ENCODE measurements around the gene GNG12.

- TF ChIP-seq, protein P1, sequence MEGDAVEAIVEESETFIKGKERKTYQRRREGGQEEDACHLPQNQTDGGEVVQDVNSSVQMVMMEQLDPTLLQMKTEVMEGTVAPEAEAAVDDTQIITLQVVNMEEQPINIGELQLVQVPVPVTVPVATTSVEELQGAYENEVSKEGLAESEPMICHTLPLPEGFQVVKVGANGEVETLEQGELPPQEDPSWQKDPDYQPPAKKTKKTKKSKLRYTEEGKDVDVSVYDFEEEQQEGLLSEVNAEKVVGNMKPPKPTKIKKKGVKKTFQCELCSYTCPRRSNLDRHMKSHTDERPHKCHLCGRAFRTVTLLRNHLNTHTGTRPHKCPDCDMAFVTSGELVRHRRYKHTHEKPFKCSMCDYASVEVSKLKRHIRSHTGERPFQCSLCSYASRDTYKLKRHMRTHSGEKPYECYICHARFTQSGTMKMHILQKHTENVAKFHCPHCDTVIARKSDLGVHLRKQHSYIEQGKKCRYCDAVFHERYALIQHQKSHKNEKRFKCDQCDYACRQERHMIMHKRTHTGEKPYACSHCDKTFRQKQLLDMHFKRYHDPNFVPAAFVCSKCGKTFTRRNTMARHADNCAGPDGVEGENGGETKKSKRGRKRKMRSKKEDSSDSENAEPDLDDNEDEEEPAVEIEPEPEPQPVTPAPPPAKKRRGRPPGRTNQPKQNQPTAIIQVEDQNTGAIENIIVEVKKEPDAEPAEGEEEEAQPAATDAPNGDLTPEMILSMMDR (IDR thresholded peaks at IDR 0.05) = no peak
- TF ChIP-seq POLR2AphosphoS5 (IDR thresholded peaks at IDR 0.05) = no peak
- TF ChIP-seq POLR2A (IDR thresholded peaks at IDR 0.05) = no peak
Observed at GRCh38 chr1:67738401-67738800, 94.9 kb downstream of the GNG12 start.

Data from prostate gland (tissue), 2 donors.